NOMO-1 treated with dmso at 0.1 percent for 144 hours (cell line): Measurements from ENCODE around the gene BCAS1.
A peak's percentile ranks its signal among the peaks of the same experiment; 100 is the strongest.

Source experiments
- DNase-seq: peaks from one replicate; lab custom pipeline; 2025; ENCODE audit not compliant: unreplicated experiment; lab: John Stamatoyannopoulos, UW

The BCAS1 gene

GRCh38 chr20:53914091-53914780, 156.2 kb downstream of the BCAS1 start:
- DNase-seq = no peak

GRCh38 chr20:53911301-53911700, 159.1 kb downstream of the BCAS1 start:
- no peak for DNase-seq

DNA sequence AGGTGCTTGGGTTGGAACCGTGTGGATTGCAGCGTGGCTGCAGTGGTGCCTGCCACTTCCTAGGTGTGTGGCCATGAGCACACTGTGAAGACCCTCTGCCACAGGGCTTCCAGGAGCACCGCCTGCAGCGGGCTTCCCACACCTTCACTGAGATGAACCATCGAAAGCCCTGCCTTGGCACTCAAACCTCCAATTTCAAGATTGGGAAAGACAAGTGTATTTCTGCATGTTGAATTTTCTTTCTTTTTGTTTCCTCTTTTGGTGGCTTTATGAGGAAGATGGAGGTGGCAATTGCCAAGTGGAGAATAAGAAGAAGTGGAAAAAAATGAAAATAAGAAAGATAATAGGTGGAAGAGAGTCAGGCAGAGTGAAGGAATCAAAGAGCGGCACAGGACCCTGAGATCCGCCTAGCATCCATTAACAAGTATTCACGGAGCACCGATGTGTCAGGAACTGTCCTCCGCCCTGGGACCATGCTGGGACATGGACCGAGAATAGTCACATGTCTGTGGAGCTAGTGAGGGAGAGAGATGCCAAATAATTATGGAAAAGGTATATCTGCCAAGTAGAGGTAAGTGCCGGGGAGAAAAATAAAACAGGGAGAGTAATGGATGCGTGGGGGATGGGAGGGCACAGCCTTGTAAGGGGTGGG, 159.9 kb downstream of the BCAS1 start:
- peak; percentile 52 for DNase-seq

DNA sequence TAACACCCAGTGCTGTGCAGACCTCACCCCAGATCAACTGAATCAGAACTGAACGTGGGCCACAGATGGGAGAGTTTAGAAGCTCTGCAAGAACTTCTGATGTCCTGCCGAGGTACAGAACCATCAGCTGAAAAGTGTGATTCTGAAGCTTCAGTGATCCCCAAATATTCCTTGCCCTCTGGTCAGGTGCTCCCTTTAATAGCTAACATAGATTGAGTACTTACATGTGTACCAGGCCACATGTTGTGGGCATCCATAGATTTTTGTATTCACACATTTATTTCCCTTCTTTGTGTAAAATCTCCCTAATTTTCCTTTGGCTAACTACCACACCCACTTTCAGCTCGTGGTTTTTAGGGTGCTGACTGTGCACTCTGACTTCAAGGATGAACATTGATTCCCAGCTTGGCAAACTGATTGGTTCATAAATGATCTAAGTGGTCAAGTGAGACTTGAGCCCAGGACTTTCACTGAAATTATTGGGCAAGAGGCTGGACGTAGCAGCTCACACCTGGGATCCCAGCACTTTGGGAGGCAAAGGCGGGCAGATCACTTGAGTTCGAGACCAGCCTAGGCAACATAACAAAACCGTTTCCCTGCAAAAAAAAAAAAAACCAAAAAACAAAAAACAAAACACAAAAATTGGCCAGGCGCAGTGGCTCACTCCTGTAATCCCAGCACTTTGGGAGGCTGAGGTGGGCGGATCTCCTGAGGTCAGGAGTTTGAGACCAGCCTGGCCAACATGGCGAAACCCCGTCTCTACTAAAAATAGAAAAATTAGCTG, 162.2 kb downstream of the BCAS1 start:
- DNase-seq = no peak

DNA sequence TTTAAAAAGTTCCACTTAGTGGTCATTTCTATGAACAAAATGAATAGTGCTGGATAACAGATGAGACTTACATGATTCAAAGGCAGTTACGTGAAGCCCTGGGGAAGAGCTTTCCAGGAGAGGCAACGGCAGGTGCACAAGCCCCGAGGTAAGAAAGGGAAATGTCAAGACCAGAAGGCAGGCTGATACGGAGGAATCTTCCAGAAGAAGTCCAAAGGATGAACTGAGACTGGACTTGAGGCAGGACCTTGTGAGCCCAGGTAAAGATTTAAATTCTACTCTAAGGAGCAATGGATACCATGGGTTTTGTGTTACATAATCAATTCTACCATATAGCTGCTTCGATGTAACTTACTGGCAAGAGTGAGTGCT, 164.6 kb downstream of the BCAS1 start:
- DNase-seq = no peak

DNA sequence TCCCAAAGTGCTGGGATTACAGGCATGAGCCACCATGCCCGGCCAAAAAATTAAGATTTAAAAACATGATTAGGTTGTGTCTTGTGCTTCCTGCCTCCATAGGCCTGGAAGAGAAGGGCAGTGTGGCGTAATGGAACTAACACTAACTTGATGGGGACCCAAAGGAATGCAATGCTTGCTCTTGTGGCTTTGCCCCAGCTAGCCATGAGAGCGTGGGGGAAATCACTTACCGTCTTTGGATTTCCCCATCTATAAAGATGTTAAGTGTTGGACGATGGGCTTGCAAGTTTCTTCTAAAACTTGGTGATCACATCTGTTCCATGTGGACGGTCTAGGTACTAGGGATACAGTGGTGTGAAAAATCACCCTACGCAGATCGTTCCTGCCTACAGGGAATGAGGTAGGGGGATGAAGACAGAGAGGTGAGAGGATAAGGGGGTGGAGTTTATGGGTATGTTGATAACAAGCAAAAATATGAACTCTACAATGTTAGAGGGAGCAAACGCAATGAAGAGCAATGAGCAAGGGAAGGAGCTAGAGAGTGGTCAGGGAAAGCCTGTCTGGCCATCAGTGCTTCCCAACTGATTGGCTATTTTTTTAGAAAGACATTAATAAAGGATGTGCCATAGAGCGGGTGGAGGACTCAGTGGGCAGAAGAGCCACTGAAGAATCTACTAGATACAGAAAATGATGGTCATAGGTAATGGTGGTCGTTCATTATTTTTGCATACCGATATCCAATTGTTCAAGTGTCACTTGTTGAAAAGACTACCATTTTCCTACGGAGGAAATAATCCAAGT, 165.2 kb downstream of the BCAS1 start:
- DNase-seq = no peak

DNA sequence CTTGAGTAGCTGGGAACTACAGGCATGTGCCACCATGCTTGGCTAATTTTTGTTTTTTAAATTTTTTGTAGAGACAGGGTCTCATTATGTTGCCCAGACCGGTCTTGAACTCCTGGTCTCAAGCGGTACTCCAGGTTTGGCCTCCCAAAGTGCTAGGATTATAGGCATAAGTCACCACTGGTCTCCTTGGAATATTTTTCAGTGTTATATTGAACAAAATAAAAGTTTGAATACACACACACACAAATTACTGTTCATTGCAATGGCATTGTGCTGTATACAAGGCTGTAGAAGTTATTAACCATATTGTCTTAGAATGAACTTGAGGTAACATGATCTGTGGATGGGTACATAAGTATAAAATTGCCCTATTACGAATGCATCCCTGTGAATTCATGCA, 166.1 kb downstream of the BCAS1 start:
- no peak for DNase-seq

DNA sequence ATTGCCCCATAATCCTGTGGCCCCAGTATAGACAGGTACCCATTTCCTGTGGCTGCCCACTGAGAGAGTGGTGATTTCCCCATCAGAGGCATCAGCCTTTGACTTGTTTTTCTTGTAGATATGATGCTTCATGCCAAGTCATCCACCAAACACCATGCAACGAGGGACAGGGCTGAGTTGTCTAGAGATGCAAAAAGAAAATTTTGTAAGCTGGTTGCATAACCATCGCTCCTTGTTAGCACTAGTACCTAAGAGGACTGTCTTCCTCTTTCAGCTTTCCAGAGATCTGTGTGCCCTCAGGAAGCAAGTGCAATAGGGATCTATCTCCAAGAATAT, 166.8 kb downstream of the BCAS1 start:
- DNase-seq = peak; percentile 90

GRCh38 chr20:53902968-53903651, 167.3 kb downstream of the BCAS1 start:
- DNase-seq = no peak

GRCh38 chr20:53901497-53902096, 168.8 kb downstream of the BCAS1 start:
- no peak for DNase-seq

DNA sequence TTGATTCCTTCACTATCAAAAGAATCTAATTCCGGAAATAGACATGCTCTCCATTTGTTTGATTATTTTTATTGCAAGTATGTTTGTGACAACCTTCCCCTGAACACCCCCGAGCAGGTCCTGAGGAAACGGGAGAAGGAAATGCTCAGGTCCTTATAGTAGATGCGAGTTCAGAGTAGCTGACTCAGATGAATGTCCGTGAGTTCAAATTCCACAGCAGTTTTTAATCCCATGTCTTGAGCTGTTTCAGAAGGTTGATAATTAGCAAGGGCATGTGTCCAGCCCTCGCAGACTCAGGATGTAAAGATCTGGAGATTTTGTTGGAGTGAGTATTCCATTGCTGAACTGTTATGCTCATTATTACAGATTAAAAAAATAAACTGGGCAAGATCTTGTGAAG, 169.3 kb downstream of the BCAS1 start:
- no peak for DNase-seq

DNA sequence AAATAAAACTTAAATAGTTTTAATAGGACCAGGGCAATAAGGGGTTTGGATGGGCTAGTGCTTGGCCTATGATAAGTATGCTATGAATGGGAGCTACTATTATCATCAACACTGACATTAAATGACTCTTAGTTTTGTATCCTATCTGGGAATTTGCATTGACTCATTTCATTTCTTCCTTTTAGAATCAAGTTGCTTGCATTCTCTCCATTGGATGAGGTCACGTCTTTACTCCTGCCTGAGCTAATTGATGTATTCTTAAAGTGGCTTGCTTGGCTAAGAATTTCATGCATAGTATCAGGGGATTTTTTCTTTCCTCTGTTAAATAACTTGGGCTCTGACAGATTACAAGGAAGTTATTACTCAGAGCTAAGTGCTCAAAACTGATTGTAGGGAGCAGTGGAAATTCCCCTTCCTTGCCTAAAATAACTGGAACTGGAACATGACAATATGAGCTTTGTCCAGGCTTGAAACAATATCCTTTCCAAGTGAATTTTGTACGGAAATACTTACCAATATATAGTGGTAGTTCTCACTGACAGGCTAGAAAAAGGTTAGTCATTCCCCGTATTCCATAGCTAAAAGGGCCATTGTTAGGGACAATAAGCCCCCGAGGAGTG, 169.9 kb downstream of the BCAS1 start:
- DNase-seq = no peak

DNA sequence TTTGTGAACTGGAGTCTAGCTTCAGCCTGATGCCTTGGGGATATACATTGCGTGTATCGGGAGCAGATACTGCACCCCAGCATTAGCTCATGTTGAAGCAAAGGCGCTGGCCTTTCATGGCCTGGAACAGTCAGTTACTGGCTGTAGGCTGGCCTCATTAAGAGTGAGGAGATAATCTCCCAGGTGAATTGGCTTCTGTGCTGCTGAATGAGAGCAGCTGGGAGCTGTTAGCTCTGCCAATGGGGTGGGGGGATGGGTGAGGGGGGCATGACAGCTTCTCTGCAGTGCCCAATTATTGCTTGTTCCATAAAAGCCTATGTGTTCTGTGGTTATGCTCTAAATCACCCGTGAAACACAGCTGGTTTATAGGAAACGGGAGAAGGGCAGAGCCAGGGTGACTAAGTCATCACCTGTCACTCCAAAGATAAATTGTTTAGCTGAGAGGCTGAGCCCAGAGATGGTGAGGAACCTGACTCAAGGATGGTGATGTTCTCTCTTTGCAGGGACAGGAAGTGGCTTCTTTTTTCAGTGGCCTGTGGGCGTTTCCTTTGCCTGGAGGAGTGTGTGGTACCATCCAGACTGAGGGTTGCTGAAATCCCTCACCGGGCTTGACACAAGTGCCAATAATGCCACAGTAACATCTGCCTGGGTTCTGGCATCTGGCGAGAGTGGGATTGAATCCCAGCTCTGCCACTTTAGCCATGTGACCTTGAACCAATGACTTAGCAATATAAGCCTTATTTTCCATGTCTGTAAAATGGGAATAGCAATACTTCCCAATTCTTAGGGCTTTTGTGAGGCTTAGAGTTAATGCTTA, 170.8 kb downstream of the BCAS1 start:
- DNase-seq = peak; percentile 93

DNA sequence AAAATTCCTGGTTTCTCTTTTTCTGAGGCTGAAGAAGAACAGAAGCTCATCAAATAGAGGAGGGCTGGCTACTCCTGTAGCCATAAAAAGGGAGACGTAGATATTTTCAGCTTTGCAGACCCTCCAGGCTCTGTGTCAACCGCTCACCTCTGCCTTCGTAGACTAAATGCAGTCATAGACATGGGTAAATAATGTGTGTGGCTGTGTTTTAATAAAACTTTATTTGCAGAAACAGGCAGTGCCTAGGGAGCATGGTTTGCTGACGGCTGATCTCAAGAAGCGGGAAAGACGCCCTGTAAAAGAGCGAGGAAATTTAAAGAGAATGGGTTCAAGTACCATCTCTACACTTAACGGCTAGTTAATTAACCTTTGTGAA, 171.8 kb downstream of the BCAS1 start:
- DNase-seq = no peak

- no peak for DNase-seq
These were observed 172.4 kb downstream of the BCAS1 start for GRCh38 chr20:53897884-53898555.

GRCh38 chr20:53896647-53897046, 173.7 kb downstream of the BCAS1 start:
- no peak for DNase-seq

GRCh38 chr20:53896041-53896440, 174.4 kb downstream of the BCAS1 start:
- no peak for DNase-seq

DNA sequence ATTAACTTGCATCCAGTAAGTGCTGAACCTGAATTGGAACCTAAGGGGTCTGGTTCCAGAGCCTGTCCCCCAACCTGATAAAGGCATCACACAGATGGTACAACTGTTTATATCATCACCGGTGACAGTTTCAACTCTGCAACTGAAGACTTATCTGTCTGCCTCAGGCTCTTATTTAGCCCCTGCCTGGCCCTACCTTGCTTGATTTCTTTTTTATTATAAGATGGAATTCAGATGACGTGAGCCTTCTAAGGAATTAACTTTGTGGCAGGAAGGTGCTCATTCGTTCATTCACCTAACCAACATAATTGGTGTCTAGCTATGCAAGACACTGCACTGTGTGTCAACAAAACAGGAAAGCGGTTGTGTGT, 175.0 kb downstream of the BCAS1 start:
- DNase-seq = no peak
